ENCODE data around the gene FA2H. TPM values are rescaled to one million over a fixed set of nuclear protein-coding genes. Genes with fewer than 3 reads are reported as not detected.

Gene FA2H, protein sequence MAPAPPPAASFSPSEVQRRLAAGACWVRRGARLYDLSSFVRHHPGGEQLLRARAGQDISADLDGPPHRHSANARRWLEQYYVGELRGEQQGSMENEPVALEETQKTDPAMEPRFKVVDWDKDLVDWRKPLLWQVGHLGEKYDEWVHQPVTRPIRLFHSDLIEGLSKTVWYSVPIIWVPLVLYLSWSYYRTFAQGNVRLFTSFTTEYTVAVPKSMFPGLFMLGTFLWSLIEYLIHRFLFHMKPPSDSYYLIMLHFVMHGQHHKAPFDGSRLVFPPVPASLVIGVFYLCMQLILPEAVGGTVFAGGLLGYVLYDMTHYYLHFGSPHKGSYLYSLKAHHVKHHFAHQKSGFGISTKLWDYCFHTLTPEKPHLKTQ
- not detected in 2 replicates for total RNA-seq

DNA sequence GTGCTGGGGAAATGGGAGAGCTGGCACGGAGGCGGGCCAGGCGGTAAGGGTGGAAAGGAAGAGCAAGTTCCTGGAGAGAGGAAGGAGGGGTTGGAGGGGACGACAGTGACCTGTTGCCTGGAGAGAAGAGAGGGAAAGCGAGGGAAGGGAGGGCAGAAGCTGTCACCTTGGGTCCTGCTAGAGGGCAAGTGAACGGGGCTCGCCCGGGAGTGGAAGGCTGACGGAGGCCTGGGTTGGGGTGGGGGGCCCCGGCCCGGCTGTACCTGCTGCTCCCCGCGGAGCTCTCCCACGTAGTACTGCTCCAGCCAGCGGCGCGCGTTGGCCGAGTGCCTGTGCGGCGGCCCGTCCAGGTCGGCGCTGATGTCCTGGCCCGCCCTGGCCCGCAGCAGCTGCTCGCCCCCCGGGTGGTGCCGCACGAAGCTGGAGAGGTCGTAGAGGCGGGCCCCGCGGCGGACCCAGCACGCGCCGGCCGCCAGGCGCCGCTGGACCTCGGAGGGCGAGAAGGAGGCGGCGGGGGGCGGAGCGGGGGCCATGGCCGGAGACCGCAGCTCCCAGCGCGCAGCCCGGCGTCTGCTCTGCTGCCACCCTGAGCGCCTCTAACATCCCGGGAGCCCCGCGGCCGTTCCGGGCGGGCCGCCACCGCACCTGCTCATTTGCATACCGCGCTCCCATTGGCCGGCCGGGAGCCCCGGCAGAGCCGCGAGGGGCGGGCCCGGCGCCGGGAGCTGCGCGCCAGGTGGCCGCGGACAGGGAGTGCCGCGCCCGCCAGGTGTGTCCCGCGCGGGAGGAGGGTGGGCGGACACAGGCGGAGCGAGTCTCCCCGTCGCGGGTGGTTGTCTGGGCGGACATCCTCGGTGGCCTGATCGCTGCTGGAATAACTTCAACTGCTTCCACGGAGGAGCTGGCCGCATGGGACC is at the start of gene FA2H:
Gene FA2H (minus strand): TSS at position 598 of the 917 bp plus-strand sequence. CDS start 65 bp downstream, at position 533.

GRCh38 chr16:74700438-74701225 is 74.0 kb downstream of the FA2H start, which contains the start of gene MLKL:
Gene MLKL (minus strand): TSS chr16:74700862. CDS start chr16:74695757, 5,105 bp downstream.

DNA sequence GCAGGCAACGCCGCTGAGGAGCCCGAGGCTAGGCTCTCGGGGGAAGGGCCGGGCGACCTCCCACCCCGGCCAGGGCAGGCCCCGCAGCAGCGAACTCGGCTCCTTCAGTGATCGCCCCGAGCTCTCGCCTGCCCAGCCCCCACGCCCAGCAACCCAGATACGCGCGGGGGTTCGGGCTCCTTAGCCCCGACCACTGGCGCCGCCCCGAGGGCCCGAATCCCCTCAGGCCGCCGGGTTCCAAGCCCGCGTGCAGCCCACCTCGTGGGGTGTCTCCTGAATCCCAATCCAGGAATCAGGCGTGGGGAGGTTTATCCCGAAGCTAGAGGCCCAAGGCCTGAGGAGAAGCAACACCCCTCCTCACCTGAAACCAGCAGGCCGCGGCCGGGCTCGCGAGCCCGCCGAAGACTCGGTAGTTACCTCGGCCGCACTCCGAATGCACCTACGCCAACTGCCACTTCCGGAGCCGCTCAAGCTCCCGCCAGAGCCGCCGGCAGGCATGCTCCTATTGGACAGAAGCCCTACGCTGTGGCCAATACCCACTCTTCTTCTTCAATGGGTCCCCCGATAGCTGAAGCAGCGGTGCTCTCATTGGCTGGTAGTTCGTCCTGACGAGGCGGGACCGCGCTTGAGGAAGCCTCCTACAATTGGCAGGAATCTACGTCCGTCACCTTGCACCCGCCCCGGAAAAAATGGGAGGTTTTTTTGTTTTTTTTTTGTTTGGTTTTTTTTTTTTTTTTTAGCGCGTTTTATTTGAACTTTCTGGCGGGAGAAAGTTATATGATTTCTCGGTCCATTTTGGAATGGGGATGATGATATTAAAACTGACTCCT is 108.0 kb downstream of the FA2H start, which contains the start of gene RFWD3:
Gene RFWD3 (minus strand): TSS at position 453 of the 830 bp plus-strand sequence. CDS start 5,428 bp downstream, outside the sequence.

Other genes starting within 250 kb of the FA2H start
- gene GLG1, start 167.7 kb downstream of the FA2H start, total RNA-seq: 95.5 and 144 TPM in 2 replicates
- gene RFWD3, start 107.9 kb downstream of the FA2H start, total RNA-seq: 19.5 and 39.3 TPM in 2 replicates
- 15.1 and 18.8 TPM in 2 replicates for gene MLKL, start 74.0 kb downstream of the FA2H start, total RNA-seq
- gene WDR59, start 210.3 kb upstream of the FA2H start, total RNA-seq: 16.5 and 19.0 TPM in 2 replicates
- gene ZNRF1, start 224.2 kb upstream of the FA2H start, total RNA-seq: 15.4 and 19.2 TPM in 2 replicates

Data from subcutaneous preadipocyte (primary cell).